Choroid plexus epithelial cell (primary cell): ENCODE data around the gene ZNF281.
"Not testable (repeated sequence)": the region's sequence is repeated elsewhere in the genome, so short reads cannot be mapped to it uniquely, and the experiment has no call there.

ENCODE experiments used
- DNase-seq: peaks from one replicate; pipeline ENCODE4 v3.0.0-alpha.2; 2010; ENCODE audit warnings: low read depth
- H3K4me3 ChIP-seq: 2 replicates; pipeline ENCODE4 v1.5.1; 2011; ENCODE audit warnings: low read depth, mild to moderate bottlenecking, control low read depth, low read length, moderate library complexity
- TF ChIP-seq, protein P1 (sequence below): conservative IDR thresholded peaks from 2 replicates; pipeline ENCODE4 v1.5.1; 2011; ENCODE audit warnings: low read depth, mild to moderate bottlenecking, control low read depth, inconsistent platforms, low read length, moderate library complexity

The ZNF281 gene

DNA sequence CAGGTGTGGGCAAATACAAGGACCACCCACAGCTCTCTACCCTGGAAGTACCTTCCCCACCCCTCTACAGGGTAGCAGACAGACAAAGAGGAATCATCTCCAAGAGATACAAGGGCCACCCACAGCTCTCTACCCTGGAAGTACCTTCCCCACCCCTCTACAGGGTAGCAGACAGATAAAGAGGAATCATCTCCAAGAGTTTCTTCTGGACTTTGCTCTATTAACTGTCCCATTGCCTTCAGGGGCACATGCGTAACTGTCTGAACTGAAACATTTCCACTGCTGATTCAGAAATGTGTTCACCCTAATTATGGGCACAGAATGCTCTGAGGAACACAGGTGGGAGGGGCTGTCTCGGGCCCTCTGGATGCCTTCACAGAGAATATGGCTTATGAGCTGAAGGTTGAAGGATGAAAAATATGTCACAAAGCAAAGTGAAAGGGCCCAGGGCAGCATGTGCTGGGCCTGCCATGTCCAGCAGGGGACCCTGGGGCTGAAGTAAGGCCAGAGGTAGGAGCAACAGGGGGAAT is 43.9 kb downstream of the ZNF281 start:
- TF ChIP-seq, protein P1, sequence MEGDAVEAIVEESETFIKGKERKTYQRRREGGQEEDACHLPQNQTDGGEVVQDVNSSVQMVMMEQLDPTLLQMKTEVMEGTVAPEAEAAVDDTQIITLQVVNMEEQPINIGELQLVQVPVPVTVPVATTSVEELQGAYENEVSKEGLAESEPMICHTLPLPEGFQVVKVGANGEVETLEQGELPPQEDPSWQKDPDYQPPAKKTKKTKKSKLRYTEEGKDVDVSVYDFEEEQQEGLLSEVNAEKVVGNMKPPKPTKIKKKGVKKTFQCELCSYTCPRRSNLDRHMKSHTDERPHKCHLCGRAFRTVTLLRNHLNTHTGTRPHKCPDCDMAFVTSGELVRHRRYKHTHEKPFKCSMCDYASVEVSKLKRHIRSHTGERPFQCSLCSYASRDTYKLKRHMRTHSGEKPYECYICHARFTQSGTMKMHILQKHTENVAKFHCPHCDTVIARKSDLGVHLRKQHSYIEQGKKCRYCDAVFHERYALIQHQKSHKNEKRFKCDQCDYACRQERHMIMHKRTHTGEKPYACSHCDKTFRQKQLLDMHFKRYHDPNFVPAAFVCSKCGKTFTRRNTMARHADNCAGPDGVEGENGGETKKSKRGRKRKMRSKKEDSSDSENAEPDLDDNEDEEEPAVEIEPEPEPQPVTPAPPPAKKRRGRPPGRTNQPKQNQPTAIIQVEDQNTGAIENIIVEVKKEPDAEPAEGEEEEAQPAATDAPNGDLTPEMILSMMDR = no peak
- H3K4me3 ChIP-seq = no peak overlapping the region
- DNase-seq = no peak

DNA sequence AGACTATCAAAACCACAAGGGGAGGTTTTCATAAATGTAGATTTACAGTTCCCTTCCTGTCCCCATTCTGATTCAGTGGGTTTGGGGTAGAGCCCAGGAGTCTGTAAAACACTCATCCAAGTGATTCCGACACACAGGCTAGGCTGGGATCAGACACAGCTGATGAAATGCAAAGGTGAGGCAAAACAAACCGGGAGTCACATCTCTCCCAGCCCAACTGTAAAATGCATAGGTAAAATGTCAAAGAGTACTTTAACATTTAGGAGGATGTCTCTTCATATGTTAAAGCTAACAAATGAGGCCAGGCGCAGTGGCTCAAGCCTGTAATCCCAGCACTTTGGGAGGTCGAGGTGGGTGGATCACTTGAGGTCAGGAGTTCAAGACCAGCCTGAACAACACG is 45.0 kb downstream of the ZNF281 start:
- DNase-seq = no peak
- TF ChIP-seq, protein P1 = no peak
- no peak overlapping the region for H3K4me3 ChIP-seq

DNA sequence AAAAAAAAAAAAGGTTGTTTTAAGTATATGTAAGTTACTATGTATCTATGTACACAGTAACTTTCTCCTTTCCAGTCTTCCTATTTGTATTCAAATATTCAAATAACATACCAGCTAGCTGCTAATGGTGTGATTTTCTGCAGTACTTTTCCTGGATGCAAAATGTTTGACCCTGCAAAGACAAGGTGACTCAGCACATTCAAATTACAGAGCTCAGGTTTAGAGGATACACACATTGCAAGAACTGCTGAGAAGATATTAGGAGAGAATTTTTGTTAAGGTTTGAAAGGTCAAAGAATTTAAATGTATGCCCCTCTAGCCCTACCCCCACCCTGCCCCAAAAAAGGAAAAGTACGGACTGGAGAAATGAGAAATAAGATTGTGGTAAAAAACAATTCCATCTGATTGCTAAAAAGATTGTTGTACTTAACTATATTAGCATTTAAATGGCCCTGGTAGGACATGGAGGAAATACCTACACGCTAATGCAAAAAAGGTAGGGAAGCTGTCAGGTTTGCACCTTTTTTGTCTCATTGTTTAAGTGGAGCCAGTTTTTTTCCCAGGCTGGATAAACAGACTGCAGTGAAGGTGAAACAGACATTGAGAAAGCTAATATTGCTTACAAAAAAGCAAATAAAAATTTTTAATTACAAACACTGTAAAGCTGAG is 45.6 kb downstream of the ZNF281 start:
- TF ChIP-seq, protein P1 = no peak
- H3K4me3 ChIP-seq = no peak overlapping the region
- DNase-seq = peak; percentile 68

DNA sequence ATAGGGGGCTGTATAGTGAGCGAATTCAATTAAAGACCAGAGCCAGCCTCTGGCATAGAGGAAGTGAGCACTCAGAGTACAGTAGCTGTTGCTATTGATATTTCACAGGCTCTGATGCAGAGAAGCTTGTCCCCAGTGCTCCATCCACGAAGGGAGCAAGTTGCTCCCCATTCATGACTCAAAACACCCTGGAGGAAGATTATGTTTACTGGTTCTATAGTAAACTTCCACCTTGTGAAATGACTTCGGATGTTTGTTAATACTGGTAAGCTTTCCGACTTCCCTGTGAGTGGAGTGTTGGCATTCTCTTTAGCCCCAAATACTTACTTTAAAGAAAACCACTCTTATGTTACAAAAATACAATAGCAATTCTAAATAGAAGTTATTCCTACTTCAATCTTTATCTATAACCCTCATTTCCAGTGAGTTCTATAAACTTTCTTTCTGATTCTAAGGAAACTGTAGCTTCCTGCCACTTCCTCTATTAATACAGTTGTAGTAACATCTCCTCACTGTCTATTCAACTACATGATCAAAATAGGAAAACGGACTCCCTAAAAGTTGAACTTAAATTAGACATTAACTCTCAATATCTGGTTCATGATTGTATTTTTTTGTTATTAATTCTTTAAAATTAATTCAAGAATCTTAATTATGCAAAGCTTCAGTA is 46.4 kb downstream of the ZNF281 start:
- no peak for DNase-seq
- TF ChIP-seq, protein P1 = no peak
- no peak overlapping the region for H3K4me3 ChIP-seq

DNA sequence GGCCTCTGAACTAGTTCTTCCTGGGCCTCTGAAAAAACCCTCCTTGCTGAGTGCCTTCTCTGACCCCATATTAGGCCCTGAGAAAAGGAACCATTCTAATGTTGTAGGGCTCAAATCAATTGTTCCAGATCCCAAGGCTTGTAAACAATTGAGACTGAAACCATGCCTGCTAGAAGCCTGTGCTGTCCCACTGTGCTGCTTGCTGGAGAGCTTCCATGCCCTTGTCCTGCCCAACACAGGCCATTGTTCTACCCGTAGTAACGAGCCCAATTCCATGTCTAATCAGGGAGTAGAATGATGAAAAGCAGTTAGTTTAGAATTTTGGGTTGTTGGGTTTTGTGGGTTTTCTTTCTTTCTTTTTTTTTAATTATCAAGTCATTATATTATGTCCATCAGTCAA is 47.4 kb downstream of the ZNF281 start:
- TF ChIP-seq, protein P1 = no peak
- DNase-seq = no peak
- H3K4me3 ChIP-seq = no peak overlapping the region

DNA sequence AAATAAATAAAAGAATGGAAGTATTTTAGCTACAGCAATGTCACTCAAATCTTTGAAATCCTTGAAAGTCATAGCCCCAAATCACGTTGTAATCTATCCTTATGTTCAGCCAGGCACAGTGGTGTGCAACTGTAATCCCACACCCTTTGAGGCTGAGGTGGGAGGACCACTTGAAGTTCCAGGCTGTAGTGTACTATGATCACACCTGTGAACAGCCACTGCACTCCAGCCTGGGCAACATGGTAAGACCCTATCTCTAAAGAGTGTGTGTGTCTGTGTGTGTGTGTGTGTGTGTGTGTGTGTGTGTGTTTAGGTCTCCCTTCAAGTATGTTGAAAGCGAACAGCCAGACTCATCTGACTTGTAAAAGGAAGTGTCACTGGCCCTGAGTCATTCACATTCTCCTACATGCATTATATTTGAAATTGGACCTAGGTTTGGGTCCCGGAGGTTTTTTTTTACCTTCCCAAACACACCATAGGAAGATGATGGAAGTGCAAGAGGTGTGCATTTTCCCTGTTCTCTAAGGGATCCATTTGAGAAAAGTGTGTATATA is 50.1 kb downstream of the ZNF281 start:
- TF ChIP-seq, protein P1 = no peak
- H3K4me3 ChIP-seq = no peak overlapping the region
- peak; percentile 71 for DNase-seq

DNA sequence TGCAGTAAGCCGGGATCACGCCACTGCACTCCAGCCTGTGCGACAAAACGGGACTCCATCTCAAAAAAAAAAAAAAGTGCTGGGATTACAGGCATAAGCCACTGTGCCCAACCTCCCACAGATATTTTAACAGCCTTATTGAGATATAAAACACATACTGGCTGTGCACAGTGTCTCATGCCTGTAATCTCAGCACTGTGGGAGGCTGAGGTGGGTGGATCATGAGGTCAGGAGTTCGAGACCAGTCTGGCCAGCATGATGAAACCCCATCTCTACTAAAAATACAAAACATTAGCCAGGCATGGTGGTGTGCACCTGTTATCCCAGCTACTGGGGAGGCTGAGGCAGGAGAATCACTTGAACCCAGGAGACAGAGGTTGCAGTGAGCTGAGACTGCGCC is 51.9 kb downstream of the ZNF281 start:
- not testable (repeated sequence) for H3K4me3 ChIP-seq, DNase-seq
